GM23248 (cell line): ENCODE results near the gene TMC8. TPM values are rescaled to one million over a fixed set of nuclear protein-coding genes. Genes with fewer than 3 reads are reported as not detected.

ENCODE experiments used
- DNase-seq: peaks from one replicate; pipeline ENCODE4 v3.0.0-alpha.2; 2015
- H2AFZ ChIP-seq: fragments of 200-600 bp; sonication (generic); 2 replicates; pipeline ENCODE4 v1.6.1; 2016; ENCODE audit warnings: antibody characterized with exemption
- H3F3A ChIP-seq: fragments of 200-600 bp; sonication (generic); 2 replicates; pipeline ENCODE4 v1.6.1; 2016; ENCODE audit warnings: mild to moderate bottlenecking, antibody characterized with exemption, mixed run types; ENCODE audit not compliant: insufficient read depth
- H3K27ac ChIP-seq: fragments of 200-600 bp; sonication (generic); 2 replicates; pipeline ENCODE4 v1.5.1; 2016; ENCODE audit warnings: mild to moderate bottlenecking
- H3K27me3 ChIP-seq: fragments of 200-600 bp; sonication (generic); replicated peaks from 2 replicates; pipeline ENCODE4 v1.6.1; 2016; ENCODE audit warnings: mild to moderate bottlenecking; ENCODE audit not compliant: insufficient read depth
- H3K36me3 ChIP-seq: fragments of 200-600 bp; sonication (generic); 2 replicates; pipeline ENCODE4 v1.6.1; 2016; ENCODE audit warnings: low read depth, mild to moderate bottlenecking
- H3K4me1 ChIP-seq: fragments of 200-600 bp; sonication (generic); 2 replicates; pipeline ENCODE4 v1.6.1; 2016; ENCODE audit warnings: mild to moderate bottlenecking; ENCODE audit not compliant: insufficient read depth
- H3K4me2 ChIP-seq: fragments of 200-600 bp; sonication (generic); one replicate; pipeline ENCODE4 v1.6.1; 2016; ENCODE audit warnings: mild to moderate bottlenecking; ENCODE audit not compliant: unreplicated experiment
- H3K4me3 ChIP-seq: fragments of 200-600 bp; sonication (generic); 2 replicates; pipeline ENCODE4 v1.5.1; 2016; ENCODE audit warnings: mild to moderate bottlenecking
- H3K79me2 ChIP-seq: fragments of 200-600 bp; sonication (generic); 2 replicates; pipeline ENCODE4 v1.6.1; 2016; ENCODE audit warnings: mild to moderate bottlenecking; ENCODE audit not compliant: insufficient read depth
- H3K9ac ChIP-seq: fragments of 200-600 bp; sonication (generic); 2 replicates; pipeline ENCODE4 v1.6.1; 2016; ENCODE audit warnings: mild to moderate bottlenecking
- H3K9me2 ChIP-seq: fragments of 200-600 bp; sonication (generic); 2 replicates; pipeline ENCODE4 v1.6.1; 2016; ENCODE audit warnings: mixed run types, mild to moderate bottlenecking, moderate library complexity; ENCODE audit not compliant: insufficient read depth
- H3K9me3 ChIP-seq: fragments of 200-600 bp; sonication (generic); one replicate; pipeline ENCODE4 v1.6.1; 2017; ENCODE audit warnings: low read depth
- H4K20me1 ChIP-seq: fragments of 200-600 bp; sonication (generic); 2 replicates; pipeline ENCODE4 v1.6.0; 2016; ENCODE audit not compliant: insufficient read depth
- EZH2 ChIP-seq: fragments of 200-600 bp; sonication (generic); IDR thresholded peaks from 2 replicates; pipeline ENCODE4 v1.6.1; 2018; ENCODE audit warnings: antibody characterized with exemption, mild to moderate bottlenecking; ENCODE audit not compliant: insufficient read depth, poor library complexity, severe bottlenecking
- EZH2phosphoT487 ChIP-seq: fragments of 200-600 bp; sonication (generic); IDR thresholded peaks from 2 replicates; pipeline ENCODE4 v1.6.1; 2018; ENCODE audit warnings: antibody characterized with exemption, moderate library complexity, mild to moderate bottlenecking, low read depth; ENCODE audit not compliant: insufficient read depth
- WGBS, 2 experiments: methylation state at CpG; one replicate each; pipeline ENCODE4 v1.1.6; 2015 to 2017; ENCODE audit warnings: low lambda C conversion rate in 2 of 2, low coverage in 1 of 2; ENCODE audit errors: missing lambda C conversion rate in 2 of 2; 5-methylcytosine and 5-hydroxymethylcytosine counted together
- in situ Hi-C: fragments of 300-500 bp; cut with MboI; formaldehyde crosslinking; loops from 2 replicates; pipeline ENCODE4 v1.15.0; 2020
- polyA plus RNA-seq: library from polyadenylated mRNA; unstranded; fragments of >200 nt; fragmentation: Nextera tagmentation; extraction: Ambion mirVana; gene quantifications from 2 replicates; pipeline ENCODE4 v1.2.1, GENCODE V29; 2016
- total RNA-seq: library from RNA; depleted of rRNA; stranded (reverse); fragments of >200 nt; shearing (Covaris generic); gene quantifications from 2 replicates; pipeline ENCODE4 v1.2.3, GENCODE V29; 2014

TMC8 gene
- total and polyA plus RNA-seq, 2 experiments from 2014 or later, result not detected

DNA sequence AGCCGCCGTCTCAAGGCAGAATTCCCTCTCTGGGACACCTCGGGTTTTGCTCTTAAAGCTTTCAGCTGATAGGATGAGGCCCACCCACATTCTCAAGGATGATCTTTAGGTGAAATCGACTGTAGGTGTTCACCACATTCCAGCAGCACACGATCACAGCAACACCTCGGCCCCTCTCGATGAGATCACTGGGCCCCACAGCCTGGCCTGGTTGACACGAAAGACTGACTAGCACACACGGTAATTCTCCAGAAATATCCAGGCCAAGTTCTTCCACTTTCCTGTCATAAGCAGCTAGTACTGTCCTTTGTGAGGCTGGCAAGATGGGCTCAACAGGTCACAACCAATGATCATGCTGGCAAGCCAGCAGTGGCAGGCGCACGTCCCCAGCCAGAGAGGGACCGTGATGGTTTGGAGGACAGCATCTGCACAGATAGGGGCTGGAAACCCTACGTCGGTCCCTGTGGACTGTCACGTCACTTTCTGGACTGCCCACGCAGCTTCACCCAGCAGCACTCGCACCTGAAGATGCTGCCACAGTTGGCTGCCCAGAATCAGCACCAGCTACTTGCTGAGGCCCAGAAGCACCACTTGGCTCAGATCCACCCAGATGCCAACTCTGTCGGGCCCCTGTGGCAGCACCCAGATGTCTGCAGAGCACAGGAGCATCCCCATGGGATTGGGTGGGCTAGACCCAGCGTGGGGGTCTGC is 19.4 kb upstream of the TMC8 start:
- Histone ChIP-seq H2AFZ (no peak overlapping the region), H3K9me2 (no peaks in the 10 kb centered on the region), H3K4me2 (no peak overlapping the region), H3K4me1 (no peaks in the 10 kb centered on the region; the same call in 1 of the 2 replicates), H3K79me2 (no peaks in the 10 kb centered on the region), H3F3A (no peaks in the 10 kb centered on the region), H3K27ac (no peak overlapping the region), H3K27me3 (peaks cover 19% of the 10 kb centered on the region), H3K9ac (no peak overlapping the region), H4K20me1 (no peaks in the 10 kb centered on the region), H3K4me3 (no peak overlapping the region), H3K36me3 (no peaks in the 10 kb centered on the region), H3K9me3 (no peaks in the 10 kb centered on the region)
- no peak for DNase-seq
- 65 to 69% methylated on average over 19 of the region's 19 CpGs for WGBS, 2 experiments
- TF ChIP-seq EZH2phosphoT487 (no peak), EZH2 (no peak)
- in situ Hi-C loops, result no loop called here

DNA sequence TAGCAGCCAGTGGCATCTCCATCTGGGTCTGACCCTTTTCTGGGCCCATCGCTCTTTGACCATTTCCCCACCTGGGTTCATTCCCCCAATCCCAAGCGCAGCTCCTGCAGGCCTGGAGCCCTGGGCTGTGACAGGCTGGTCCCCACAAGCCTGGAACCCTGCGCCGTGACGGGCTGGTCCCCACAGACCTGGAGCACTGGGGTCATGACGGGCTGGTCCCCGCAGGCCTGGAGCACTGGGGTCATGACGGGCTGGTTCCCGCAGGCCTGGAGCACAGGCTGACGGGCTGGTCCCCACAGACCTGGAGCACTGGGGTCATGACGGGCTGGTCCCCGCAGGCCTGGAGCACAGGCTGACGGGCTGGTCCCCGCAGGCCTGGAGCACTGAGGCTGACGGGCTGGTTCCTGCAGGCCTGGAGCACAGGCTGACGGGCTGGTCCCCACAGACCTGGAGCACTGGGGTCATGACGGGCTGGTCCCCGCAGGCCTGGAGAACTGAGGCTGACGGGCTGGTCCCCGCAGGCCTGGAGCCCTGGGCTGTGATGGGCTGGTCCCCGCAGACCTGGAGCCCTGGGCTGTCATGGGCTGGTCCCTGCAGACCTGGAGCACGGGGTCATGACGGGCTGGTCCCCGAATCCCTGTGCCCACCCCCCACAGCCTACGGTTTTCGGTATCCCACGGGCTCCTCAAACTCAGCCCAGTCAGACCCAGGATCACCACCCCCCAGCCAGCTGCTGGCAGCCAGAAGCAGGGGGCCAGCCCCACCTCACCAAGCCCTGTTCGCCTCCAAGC is 18.6 kb upstream of the TMC8 start:
- Histone ChIP-seq H3K27ac (no peak overlapping the region), H2AFZ (no peak overlapping the region), H3K4me2 (no peak overlapping the region), H3K4me1 (no peaks in the 10 kb centered on the region; the same call in 1 of the 2 replicates), H4K20me1 (no peaks in the 10 kb centered on the region), H3K27me3 (peaks cover 19% of the 10 kb centered on the region), H3K9me3 (no peaks in the 10 kb centered on the region), H3K36me3 (no peaks in the 10 kb centered on the region), H3K9me2 (no peaks in the 10 kb centered on the region), H3K4me3 (no peak overlapping the region), H3K9ac (no peak overlapping the region), H3F3A (no peaks in the 10 kb centered on the region), H3K79me2 (no peaks in the 10 kb centered on the region)
- DNase-seq, result no peak
- in situ Hi-C loops, result no loop called here
- TF ChIP-seq EZH2 (no peak), EZH2phosphoT487 (no peak)
- 72 to 73% methylated on average over 17 to 24 of the region's 28 CpGs for WGBS, 2 experiments

DNA sequence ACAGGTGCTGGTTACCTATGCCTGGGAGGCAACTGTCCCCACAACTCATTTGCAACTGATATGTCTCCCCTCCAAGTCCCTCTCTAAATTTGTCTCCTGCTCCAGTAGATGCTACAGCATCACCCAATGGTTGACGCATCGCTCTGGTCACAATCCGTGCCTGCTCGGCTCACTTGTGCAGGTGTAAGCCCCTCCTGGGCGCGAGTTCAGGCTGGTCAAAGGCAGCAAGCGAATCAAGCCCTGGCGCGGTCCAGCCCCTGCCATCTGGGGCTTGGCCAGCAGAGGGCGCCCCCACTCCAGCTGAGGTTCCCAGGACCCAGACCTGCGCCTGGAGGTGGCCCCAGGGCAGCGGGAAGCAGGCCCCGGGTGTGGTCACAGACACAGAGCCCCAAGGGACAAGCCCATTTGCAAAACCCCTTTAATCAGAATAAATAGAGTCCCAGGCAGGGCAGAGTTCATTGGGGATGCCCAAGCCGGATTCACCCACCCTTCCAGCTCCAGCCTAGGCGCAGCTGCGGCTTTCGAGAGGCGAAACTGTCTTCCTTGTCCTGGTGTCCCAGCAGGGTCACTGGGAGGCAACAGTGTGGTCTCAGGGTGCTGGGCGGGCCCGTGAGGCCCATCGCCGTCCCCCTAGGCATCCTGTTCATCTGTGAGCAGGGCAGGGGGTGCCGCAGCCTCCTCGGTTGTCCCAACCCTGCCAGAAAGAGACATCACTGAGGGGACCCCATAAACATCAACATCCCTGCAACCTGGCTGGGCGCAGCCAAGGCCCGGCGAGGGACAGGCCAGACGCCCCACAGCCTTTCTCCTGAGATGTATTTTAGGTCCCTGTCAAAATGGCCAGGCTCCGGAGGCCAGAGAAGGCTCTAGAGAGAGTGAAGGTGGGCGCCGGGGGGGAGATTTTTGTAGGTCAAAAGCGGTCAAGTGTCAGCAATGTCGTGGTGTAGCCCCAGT is 17.8 kb upstream of the TMC8 start:
- Histone ChIP-seq H4K20me1 (no peaks in the 10 kb centered on the region), H3K4me1 (no peaks in the 10 kb centered on the region), H3K4me2 (no peak overlapping the region), H3F3A (no peaks in the 10 kb centered on the region), H3K79me2 (no peaks in the 10 kb centered on the region), H3K9ac (no peak overlapping the region), H3K4me3 (no peak overlapping the region), H2AFZ (no peak overlapping the region), H3K27ac (no peak overlapping the region), H3K9me2 (no peaks in the 10 kb centered on the region), H3K9me3 (no peaks in the 10 kb centered on the region), H3K27me3 (peaks cover 19% of the 10 kb centered on the region), H3K36me3 (no peaks in the 10 kb centered on the region)
- 40 to 41% methylated on average over 33 of the region's 33 CpGs for WGBS, 2 experiments
- in situ Hi-C loops, result no loop called here
- DNase-seq, result peak; percentile 59
- TF ChIP-seq EZH2, result no peak
- TF ChIP-seq EZH2phosphoT487, result no peak
